GM15510 (cell line): ENCODE measurements around the gene DCST1.

Experiments used
- POLR2A ChIP-seq: IDR thresholded peaks from 3 replicates; pipeline ENCODE4 v1.6.1; 2011; ENCODE audit warnings: borderline replicate concordance; ENCODE audit not compliant: insufficient read length; ENCODE audit errors: extremely low read depth

The DCST1 gene

GRCh38 chr1:155032886-155033285 is 738 bp upstream of the DCST1 start:
- TF ChIP-seq POLR2A, result no peak

- no peak for TF ChIP-seq POLR2A
Observed at GRCh38 chr1:155034318-155035208, 939 bp downstream of the DCST1 start.

GRCh38 chr1:155035936-155036335 is 2.3 kb downstream of the DCST1 start:
- TF ChIP-seq POLR2A, result no peak

GRCh38 chr1:155037043-155037442 is 3.4 kb downstream of the DCST1 start:
- TF ChIP-seq POLR2A, result no peak

- TF ChIP-seq POLR2A, result no peak
Observed at GRCh38 chr1:155037851-155038441, 4.3 kb downstream of the DCST1 start.

GRCh38 chr1:155038602-155039307 is 5.1 kb downstream of the DCST1 start:
- no peak for TF ChIP-seq POLR2A

GRCh38 chr1:155039308-155039669 is 5.7 kb downstream of the DCST1 start:
- TF ChIP-seq POLR2A, result no peak

GRCh38 chr1:155040358-155041093 is 6.9 kb downstream of the DCST1 start:
- no peak for TF ChIP-seq POLR2A

- TF ChIP-seq POLR2A, result no peak
Observed at GRCh38 chr1:155042789-155043188, 9.2 kb downstream of the DCST1 start.

- no peak for TF ChIP-seq POLR2A
Observed at GRCh38 chr1:155043301-155043702, 9.7 kb downstream of the DCST1 start.

- TF ChIP-seq POLR2A, result no peak
Observed at GRCh38 chr1:155043793-155044192, 10.2 kb downstream of the DCST1 start.

- TF ChIP-seq POLR2A, result no peak
Observed at GRCh38 chr1:155044365-155044764, 10.7 kb downstream of the DCST1 start.

- no peak for TF ChIP-seq POLR2A
Observed at GRCh38 chr1:155044812-155045657, 11.4 kb downstream of the DCST1 start.
